Activated CD4-positive, alpha-beta T cell treated with anti-CD3 and anti-CD28 coated beads, Interleukin-10, Interleukin-2, amounts not matched to agents 100 ng/mL and 50 ng/mL, durations not matched to agents 16 hours and 8 hours (primary cell): Measurements from ENCODE around the gene ATP2A2.

Experiments
- DNase-seq: peaks from one replicate; pipeline ENCODE4 v3.0.0-alpha.2; 2020

The ATP2A2 gene

GRCh38 chr12:110262442-110263388 is 18.3 kb upstream of the ATP2A2 start:
- DNase-seq: no peak

GRCh38 chr12:110266381-110266960 is 14.6 kb upstream of the ATP2A2 start:
- no peak for DNase-seq

GRCh38 chr12:110266980-110267620 is 13.9 kb upstream of the ATP2A2 start:
- no peak for DNase-seq

- no peak for DNase-seq
These were observed 11.4 kb upstream of the ATP2A2 start for GRCh38 chr12:110269622-110270124.

- no peak for DNase-seq
These were observed 10.7 kb upstream of the ATP2A2 start for GRCh38 chr12:110270125-110270962.

- DNase-seq: no peak
These were observed 10.0 kb upstream of the ATP2A2 start for GRCh38 chr12:110271015-110271414.

GRCh38 chr12:110277530-110278254 is 3.4 kb upstream of the ATP2A2 start:
- no peak for DNase-seq

GRCh38 chr12:110278255-110278536 is 2.9 kb upstream of the ATP2A2 start:
- DNase-seq: no peak

GRCh38 chr12:110279566-110280375 is 1.3 kb upstream of the ATP2A2 start:
- no peak for DNase-seq

GRCh38 chr12:110280392-110280778 is 662 bp upstream of the ATP2A2 start:
- peak; percentile 44 for DNase-seq

GRCh38 chr12:110281549-110282299 is 677 bp downstream of the ATP2A2 start:
- DNase-seq: peak; percentile 66

GRCh38 chr12:110282300-110282860 is 1.3 kb downstream of the ATP2A2 start:
- no peak for DNase-seq

GRCh38 chr12:110282956-110283817 is 2.1 kb downstream of the ATP2A2 start:
- no peak for DNase-seq

GRCh38 chr12:110284597-110284996 is 3.5 kb downstream of the ATP2A2 start:
- DNase-seq: no peak

GRCh38 chr12:110286623-110287022 is 5.6 kb downstream of the ATP2A2 start:
- no peak for DNase-seq

GRCh38 chr12:110287986-110288385 is 6.9 kb downstream of the ATP2A2 start:
- DNase-seq: no peak

- DNase-seq: no peak
These were observed 8.1 kb downstream of the ATP2A2 start for GRCh38 chr12:110289044-110289710.

- DNase-seq: no peak
These were observed 8.6 kb downstream of the ATP2A2 start for GRCh38 chr12:110289711-110290078.
